ENCODE results near the gene COL5A1. TPM values are rescaled to one million over a fixed set of nuclear protein-coding genes. Genes with fewer than 3 reads are reported as not detected.
"Not testable (repeated sequence)": the region's sequence is repeated elsewhere in the genome, so short reads cannot be mapped to it uniquely, and the experiment has no call there.

Gene COL5A1
- total RNA-seq, 1 experiment from 2014 or later, result 165 TPM

DNA sequence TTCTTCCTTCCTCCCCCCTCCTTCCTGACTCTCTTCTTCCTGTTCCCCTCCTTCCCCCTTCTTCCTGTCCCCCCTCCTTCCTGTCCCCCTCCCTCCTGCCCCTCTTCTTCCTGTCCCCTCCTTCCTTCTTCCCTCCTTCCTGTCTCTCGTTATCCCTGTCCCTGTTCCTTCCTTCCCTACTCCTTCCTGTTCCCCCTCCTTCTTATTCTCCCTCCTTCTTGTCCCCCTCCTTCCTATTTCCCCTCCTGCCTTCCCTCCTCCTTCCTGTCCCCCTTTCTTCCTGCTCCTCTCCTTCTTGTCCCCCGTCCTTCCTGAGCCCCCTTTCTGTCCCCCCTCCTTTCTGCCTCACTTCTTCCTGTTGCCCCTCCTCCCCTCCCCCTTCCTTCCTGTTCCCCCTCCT, 70.6 kb downstream of the COL5A1 start:
- Histone ChIP-seq H3K9me3 (replicated peaks) (no peaks in the 10 kb centered on the region), H3K27ac (no peak overlapping the region), H3K4me3 (no peak overlapping the region), H3K4me1 (replicated peaks) (no peaks in the 10 kb centered on the region), H3K27me3 (replicated peaks) (no peaks in the 10 kb centered on the region), H3K36me3 (peaks cover 65% of the 10 kb centered on the region)
- DNase-seq (ENCODE audit: low read depth in 1 of 2, low spot score in 2 of 2), result no peak

DNA sequence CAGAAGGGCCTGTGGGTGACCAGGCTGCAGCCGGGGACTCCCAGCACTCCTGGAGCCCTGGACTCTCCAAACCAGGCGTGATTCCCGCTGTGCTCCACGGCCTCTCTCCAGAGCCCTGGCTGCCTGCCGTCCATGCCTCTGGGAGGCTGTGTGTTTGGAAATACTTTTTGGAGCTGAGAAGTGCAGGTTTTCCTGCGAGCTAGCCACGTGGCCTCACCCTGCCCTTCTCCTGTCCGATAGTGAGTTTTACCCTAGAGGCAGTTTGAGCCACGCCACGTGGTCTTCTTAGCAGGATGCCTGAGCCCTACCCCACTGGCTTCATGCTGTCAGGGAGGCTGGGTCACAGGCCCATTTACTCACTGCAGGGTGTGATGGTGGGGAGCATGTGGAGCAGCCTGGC, 71.3 kb downstream of the COL5A1 start:
- Histone ChIP-seq H3K27ac (no peak overlapping the region), H3K36me3 (peaks cover 65% of the 10 kb centered on the region), H3K27me3 (replicated peaks) (no peaks in the 10 kb centered on the region), H3K4me3 (no peak overlapping the region), H3K9me3 (replicated peaks) (no peaks in the 10 kb centered on the region), H3K4me1 (replicated peaks) (no peaks in the 10 kb centered on the region)
- DNase-seq (ENCODE audit: low read depth in 1 of 2, low spot score in 2 of 2), result no peak

DNA sequence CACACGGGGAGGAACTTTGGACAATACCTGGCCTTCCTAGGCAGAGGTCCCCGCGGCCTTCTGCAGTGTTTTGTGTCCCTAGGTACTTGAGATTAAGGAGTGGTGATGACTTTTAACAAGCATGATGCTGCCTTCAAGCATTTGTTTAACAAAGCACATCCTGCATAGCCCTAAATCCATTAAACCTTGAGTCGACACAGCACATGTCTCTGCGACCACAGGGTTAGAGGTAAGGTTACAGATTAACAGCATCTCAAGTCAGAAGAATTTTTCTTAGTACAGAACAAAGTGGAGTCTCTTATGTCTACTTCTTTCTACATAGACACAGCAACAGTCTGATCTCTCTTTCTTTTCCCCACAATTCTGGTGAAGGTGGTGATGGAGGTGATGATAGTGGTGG, 73.9 kb downstream of the COL5A1 start:
- H3K27me3 ChIP-seq (replicated peaks); H3K9me3 ChIP-seq (replicated peaks); DNase-seq (ENCODE audit: low read depth in 1 of 2, low spot score in 2 of 2); H3K4me3 ChIP-seq; H3K27ac ChIP-seq; H3K4me1 ChIP-seq (replicated peaks): not testable (repeated sequence)
- peaks cover 61% of the 10 kb centered on the region for H3K36me3 ChIP-seq

DNA sequence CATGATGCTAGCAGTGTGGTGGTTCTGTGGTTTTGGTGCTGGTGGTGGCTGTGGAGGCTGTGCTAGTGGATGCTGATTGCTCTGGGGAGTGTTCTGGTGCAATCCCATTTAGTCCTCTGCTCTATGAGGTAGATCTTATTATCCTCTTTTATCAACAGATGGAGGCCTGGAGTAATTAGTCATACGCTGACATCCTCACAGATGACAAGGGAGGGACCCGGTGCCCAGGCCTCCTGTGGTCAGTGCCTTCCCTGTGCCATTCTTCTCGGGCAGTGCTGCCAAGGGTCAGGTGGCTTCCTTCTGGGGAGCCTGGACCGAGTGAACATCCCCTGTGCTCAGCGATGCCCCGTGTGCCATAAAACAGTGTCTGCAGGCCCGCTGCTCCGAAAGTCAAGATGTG, 74.5 kb downstream of the COL5A1 start:
- H3K36me3 ChIP-seq, result peaks cover 65% of the 10 kb centered on the region

DNA sequence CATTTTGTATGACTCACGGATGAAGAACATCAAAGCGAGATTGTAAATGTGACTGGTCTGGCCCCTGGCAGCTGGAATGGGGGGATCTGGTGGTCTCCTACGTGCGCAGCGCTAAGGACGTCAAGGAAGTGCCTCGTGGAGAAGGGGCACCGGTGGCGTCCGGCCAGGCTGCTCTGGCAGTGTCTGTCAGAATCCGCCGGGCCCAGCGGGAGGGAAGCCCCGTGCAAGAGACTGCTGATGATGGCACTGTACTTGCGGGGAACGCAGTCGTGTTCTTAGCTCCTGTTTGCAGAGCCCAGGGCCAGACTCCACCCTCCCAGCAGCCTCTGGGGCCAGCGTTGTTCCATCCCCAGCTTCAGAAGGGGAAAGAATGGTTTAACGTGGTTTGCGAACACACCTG, 75.5 kb downstream of the COL5A1 start:
- no peak overlapping the region for H3K27ac ChIP-seq
- no peaks in the 10 kb centered on the region for H3K27me3 ChIP-seq (replicated peaks)
- H3K9me3 ChIP-seq (replicated peaks), result no peaks in the 10 kb centered on the region
- DNase-seq (ENCODE audit: low read depth in 1 of 2, low spot score in 2 of 2), result no peak
- H3K4me3 ChIP-seq, result no peak overlapping the region
- no peaks in the 10 kb centered on the region for H3K4me1 ChIP-seq (replicated peaks)
- peaks cover 67% of the 10 kb centered on the region for H3K36me3 ChIP-seq

More for the DNA sequence above, 74.5 kb downstream of the COL5A1 start:
- no peaks in the 10 kb centered on the region for H3K27me3 ChIP-seq (replicated peaks)
- H3K9me3 ChIP-seq (replicated peaks), result no peaks in the 10 kb centered on the region
- DNase-seq (ENCODE audit: low read depth in 1 of 2, low spot score in 2 of 2), result no peak
- H3K4me1 ChIP-seq (replicated peaks), result no peaks in the 10 kb centered on the region
- no peak overlapping the region for H3K27ac ChIP-seq
- H3K4me3 ChIP-seq, result no peak overlapping the region

DNA sequence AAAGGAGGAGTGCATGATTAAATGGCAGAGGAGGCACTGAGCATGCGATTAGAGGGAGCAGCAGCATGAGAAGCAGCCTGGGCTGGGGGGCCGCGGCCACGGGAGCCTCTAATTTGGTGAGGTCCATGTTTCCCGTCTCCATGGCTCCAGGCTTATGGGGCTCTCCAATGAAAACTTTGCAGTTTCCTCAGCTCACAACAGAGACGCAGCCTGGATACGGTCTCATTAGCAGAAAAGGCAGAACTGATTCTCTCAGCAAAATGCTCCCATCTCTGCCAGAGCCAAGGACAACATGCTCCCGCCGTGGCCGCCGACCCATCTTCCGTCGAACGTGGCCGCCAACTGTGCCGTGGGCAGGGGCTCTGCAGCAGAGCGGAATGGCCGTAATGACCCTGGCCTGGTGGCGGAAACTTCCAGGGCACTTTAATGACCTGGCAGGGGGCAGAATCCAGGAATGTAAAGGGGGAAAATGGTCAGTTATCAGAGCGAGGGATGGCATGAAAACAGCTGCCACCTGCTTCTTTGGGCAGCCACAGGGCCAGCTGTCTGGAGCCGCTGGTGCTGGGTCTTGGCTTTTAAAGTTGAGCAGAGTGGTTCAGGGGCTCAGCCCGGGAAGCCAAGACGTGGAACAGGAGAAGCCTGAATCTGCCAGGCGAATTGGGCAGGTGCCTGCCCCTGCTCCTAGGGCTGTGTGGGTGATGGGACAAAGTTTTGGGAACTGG, 76.5 kb downstream of the COL5A1 start:
- Histone ChIP-seq H3K4me3 (no peak overlapping the region), H3K27ac (no peak overlapping the region), H3K36me3 (peaks cover 70% of the 10 kb centered on the region), H3K27me3 (replicated peaks) (no peaks in the 10 kb centered on the region), H3K9me3 (replicated peaks) (no peaks in the 10 kb centered on the region), H3K4me1 (replicated peaks) (peaks cover 1% of the 10 kb centered on the region)
- DNase-seq (ENCODE audit: low read depth in 1 of 2, low spot score in 2 of 2), result no peak

DNA sequence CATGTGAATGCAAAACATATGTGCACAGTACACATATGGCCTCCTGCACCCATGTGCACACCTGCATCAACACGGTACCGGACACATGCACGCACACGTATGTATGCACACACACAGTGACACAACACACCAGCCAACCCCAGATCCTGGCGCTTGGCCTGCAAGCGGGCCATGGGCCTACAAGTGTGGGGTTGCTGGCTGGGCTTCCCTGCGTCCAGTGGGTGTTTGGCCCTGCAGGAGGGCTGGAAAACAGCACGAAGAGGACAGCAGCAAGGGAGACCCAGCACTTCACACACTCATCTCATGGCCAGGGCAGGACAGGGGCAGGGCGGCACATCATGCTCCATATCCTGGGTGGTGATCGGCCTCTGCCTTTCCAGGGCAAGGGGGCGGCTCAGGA, 77.7 kb downstream of the COL5A1 start:
- no peaks in the 10 kb centered on the region for H3K9me3 ChIP-seq (replicated peaks)
- H3K27me3 ChIP-seq (replicated peaks), result no peaks in the 10 kb centered on the region
- H3K4me3 ChIP-seq, result no peak overlapping the region
- H3K4me1 ChIP-seq (replicated peaks), result peaks cover 14% of the 10 kb centered on the region
- DNase-seq (ENCODE audit: low read depth in 1 of 2, low spot score in 2 of 2), result no peak
- peaks cover 70% of the 10 kb centered on the region for H3K36me3 ChIP-seq
- H3K27ac ChIP-seq, result no peak overlapping the region

DNA sequence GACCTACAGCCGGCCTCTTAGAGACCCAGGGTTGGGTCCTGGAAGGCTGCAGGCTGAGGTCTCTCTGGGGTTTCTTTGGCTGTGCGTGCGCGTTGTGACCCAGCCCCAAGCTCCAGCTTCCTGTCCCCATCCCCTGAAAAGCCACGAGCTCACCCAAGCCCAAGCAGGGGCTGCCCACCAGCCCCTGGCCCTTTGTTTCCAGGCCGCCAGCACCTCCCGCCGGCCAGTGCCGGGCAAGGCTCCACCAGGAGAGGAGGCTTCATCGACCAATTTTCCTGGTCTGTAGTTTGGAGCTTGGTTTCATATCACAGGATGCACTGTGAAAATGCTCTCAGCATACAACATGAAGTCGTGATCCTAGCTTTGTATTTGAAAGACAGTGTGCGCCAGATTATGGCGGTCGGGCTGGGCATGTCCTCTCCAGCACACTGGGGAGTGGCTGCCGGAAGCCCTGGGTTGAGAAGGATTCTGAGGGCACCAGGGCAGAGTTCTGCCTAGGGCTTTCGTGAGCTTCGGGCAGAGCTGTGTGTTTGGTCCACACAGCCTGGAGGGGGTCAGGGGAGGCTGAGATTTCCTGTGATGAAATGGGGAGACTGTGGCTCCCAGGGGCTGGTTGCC, 78.6 kb downstream of the COL5A1 start:
- peaks cover 23% of the 10 kb centered on the region for H3K4me1 ChIP-seq (replicated peaks)
- peaks cover 76% of the 10 kb centered on the region for H3K36me3 ChIP-seq

DNA sequence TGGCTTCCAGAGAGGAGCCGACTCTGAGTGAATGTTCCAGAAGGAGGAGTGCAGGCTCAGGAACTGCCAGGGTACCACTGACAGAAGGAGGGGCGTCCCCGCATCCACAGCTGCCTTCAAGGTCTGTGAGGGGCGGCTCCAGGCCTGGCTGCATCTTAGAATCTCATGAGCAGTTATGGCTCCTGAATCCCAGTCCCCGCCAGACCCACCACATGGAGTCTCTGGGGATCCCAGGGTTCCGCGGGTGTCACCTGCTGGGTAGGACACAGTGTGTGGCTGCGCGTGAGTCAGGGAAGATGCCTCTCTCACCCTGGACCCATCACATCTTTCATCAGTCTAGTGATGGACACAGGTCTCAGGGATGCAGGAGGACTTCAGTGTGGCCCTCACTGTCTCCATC, 79.2 kb downstream of the COL5A1 start:
- Histone ChIP-seq H3K27ac (no peak overlapping the region), H3K9me3 (replicated peaks) (no peaks in the 10 kb centered on the region), H3K4me1 (replicated peaks) (peaks cover 25% of the 10 kb centered on the region), H3K4me3 (no peak overlapping the region), H3K27me3 (replicated peaks) (no peaks in the 10 kb centered on the region), H3K36me3 (peaks cover 74% of the 10 kb centered on the region)
- no peak for DNase-seq (ENCODE audit: low read depth in 1 of 2, low spot score in 2 of 2)

More for the DNA sequence above, 78.6 kb downstream of the COL5A1 start:
- Histone ChIP-seq H3K9me3 (replicated peaks) (no peaks in the 10 kb centered on the region), H3K27me3 (replicated peaks) (no peaks in the 10 kb centered on the region), H3K27ac (no peak overlapping the region), H3K4me3 (no peak overlapping the region)
- DNase-seq (ENCODE audit: low read depth in 1 of 2, low spot score in 2 of 2), result no peak

DNA sequence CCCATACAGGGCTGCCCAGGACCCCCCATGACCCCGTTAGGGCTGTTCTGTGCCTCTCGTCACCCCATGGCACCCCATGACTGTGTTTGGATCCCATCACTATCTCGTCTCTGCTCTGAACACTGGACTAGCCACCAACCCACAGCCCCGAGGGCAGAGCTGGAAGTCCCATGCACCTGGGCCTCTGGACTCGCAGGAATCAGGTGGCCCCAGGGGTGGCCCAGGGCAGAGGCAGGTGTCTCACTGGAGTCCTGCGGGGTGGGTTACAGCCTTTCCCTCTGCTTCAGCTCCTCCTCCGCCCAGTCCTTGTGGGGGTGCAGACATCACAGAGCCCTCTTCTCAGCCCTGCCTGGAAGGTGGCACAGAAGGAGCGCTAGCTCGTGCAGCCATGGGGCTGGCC, 79.7 kb downstream of the COL5A1 start:
- H3K36me3 ChIP-seq, result peaks cover 69% of the 10 kb centered on the region
- peaks cover 30% of the 10 kb centered on the region for H3K4me1 ChIP-seq (replicated peaks)
- H3K4me3 ChIP-seq, result no peak overlapping the region
- DNase-seq (ENCODE audit: low read depth in 1 of 2, low spot score in 2 of 2), result no peak
- no peaks in the 10 kb centered on the region for H3K9me3 ChIP-seq (replicated peaks)
- no peak overlapping the region for H3K27ac ChIP-seq
- H3K27me3 ChIP-seq (replicated peaks), result no peaks in the 10 kb centered on the region

DNA sequence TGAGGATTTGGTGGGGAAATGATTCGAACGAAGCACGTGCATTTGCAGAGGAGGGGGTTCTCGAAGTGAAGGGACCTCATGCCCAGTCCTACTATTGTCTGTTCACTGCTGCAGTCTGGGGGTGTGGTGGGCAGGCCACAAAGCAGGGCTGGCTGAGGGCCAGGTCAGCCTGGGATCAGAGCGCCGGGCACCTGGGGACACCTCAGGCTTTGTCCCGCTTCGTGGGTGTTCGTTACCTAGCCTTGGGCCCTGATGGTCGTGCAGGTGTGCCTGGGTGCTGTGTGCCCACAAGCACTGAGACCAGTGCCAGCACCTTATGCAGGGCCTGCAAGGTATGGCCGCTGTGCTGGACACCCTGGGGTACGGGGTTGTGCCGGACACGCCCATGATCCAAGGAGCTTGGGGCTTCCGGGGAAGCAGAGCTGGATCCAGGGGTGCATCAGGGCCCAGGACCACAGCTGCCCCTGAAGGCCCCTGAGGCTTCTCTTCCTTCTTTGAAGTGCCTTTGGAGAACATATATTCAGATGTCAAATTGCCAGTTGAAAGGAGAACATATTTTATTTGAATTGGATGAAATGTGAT, 80.6 kb downstream of the COL5A1 start:
- no peak overlapping the region for H3K27ac ChIP-seq
- peaks cover 62% of the 10 kb centered on the region for H3K36me3 ChIP-seq
- DNase-seq (ENCODE audit: low read depth in 1 of 2, low spot score in 2 of 2), result no peak
- H3K4me3 ChIP-seq, result no peak overlapping the region
- peaks cover 39% of the 10 kb centered on the region for H3K4me1 ChIP-seq (replicated peaks)
- no peaks in the 10 kb centered on the region for H3K27me3 ChIP-seq (replicated peaks)
- no peaks in the 10 kb centered on the region for H3K9me3 ChIP-seq (replicated peaks)

DNA sequence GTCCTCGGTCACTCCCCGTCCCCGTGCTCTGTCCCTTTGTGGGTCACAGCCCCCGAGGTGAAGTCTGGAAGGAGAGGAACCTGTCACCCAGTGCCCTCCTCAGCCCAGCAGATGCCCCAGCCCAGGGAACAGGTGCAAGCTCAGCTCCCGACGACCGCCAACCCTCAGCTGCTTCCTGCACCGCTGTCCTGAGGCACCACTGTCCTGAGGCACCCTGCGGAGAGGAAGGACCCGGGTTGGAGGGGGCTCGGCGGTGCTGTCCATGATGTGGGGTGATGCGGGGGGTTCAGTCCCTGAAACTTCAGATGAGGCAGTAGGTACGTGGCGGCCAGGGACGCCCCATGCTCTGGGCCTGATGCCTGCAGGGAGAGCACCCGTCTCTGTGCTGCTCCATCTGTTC, 81.4 kb downstream of the COL5A1 start:
- Histone ChIP-seq H3K27me3 (replicated peaks) (no peaks in the 10 kb centered on the region), H3K36me3 (peaks cover 62% of the 10 kb centered on the region)

DNA sequence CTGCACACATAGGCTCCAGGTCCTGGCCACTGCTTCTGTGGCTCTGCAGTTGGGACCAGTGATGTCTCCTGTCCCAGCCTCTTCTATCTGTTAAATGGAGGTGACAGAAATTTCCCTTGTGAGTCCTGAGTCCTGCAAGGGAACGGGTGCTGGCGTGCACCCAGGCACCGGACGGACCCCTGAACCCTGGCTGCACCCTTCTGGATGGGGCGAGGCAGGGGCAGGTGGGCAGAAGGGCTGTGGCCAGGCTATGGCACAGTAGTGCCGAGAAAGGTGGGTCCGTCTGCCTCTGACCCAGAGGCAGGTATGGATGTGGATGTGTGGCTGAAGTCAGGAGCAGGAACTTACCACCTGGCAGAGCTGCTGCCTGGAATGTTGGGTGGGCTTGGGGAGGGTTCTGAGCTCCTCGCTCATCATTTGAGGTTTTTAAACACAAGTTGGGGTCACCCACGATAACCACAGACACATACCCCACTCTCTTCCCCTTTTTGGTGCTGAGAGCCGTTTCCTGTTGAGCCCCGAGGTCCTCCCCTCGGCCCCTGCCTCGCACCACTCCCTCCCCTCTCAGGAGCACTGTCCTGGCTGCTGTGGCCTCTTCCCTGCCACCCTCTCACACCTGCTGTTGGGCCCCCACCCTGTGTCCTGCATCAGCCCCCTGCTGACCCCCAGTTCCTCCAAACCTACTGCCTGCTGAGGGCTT, 82.0 kb downstream of the COL5A1 start:
- Histone ChIP-seq H3K27ac (no peak overlapping the region), H3K9me3 (replicated peaks) (no peaks in the 10 kb centered on the region), H3K36me3 (peaks cover 62% of the 10 kb centered on the region), H3K4me1 (replicated peaks) (peaks cover 39% of the 10 kb centered on the region), H3K27me3 (replicated peaks) (no peaks in the 10 kb centered on the region), H3K4me3 (no peak overlapping the region)
- DNase-seq (ENCODE audit: low read depth in 1 of 2, low spot score in 2 of 2), result no peak

More for the DNA sequence above, 81.4 kb downstream of the COL5A1 start:
- H3K4me1 ChIP-seq (replicated peaks), result peaks cover 39% of the 10 kb centered on the region
- H3K27ac ChIP-seq, result no peak overlapping the region
- H3K9me3 ChIP-seq (replicated peaks), result no peaks in the 10 kb centered on the region
- H3K4me3 ChIP-seq, result no peak overlapping the region
- no peak for DNase-seq (ENCODE audit: low read depth in 1 of 2, low spot score in 2 of 2)

Data from SJSA1 (cell line).